H1 (cell line): Measurements from ENCODE around the gene TMEM161A. TPM values are rescaled to one million over a fixed set of nuclear protein-coding genes. Genes with fewer than 3 reads are reported as not detected.

ENCODE experiments used
- CTCF ChIA-PET: fragments of 300-600 bp; sonication (Branson Sonifier 250); formaldehyde crosslinking; loops from one replicate; lab custom pipeline; 2021; ENCODE audit not compliant: partially characterized antibody; lab: Charles Lee
- POLR2A ChIA-PET: fragments of 300-600 bp; sonication (Branson Sonifier 250); formaldehyde crosslinking; loops from one replicate; lab custom pipeline; 2021; ENCODE audit warnings: inconsistent platforms; ENCODE audit not compliant: partially characterized antibody; lab: Charles Lee
- DNase-seq, 2 experiments: peaks; one replicate each; pipeline versions ENCODE4 v3.0.0 to v3.0.0-alpha.2; 2010 to 2022; ENCODE audit warnings: low spot score in 2 of 2, low read depth in 1 of 2, mixed read lengths in 1 of 2
- FAIRE-seq: peaks from 2 replicates; lab custom pipeline; 2011; peaks lifted over from hg19 to GRCh38; lab: Jason Lieb, UNC
- H2AFZ ChIP-seq: 2 replicates; pipeline ENCODE4 v1.8.1; 2012; ENCODE audit warnings: low read length, inconsistent platforms
- H2AK5ac ChIP-seq: 2 replicates; pipeline ENCODE4 v1.6.1; 2013; ENCODE audit warnings: low read depth, low read length
- H2BK120ac ChIP-seq: replicated peaks from 2 replicates; pipeline ENCODE3; 2013; ENCODE audit warnings: low read depth, low read length, inconsistent platforms
- H2BK12ac ChIP-seq: 2 replicates; pipeline ENCODE4 v1.6.1; 2013; ENCODE audit warnings: low read depth, low read length
- H2BK15ac ChIP-seq: 2 replicates; pipeline ENCODE4 v1.6.1; 2013; ENCODE audit warnings: low read length
- H2BK20ac ChIP-seq: 2 replicates; pipeline ENCODE4 v1.6.1; 2013; ENCODE audit warnings: low read length
- H2BK5ac ChIP-seq: 2 replicates; pipeline ENCODE4 v1.6.1; 2013; ENCODE audit warnings: low read depth, low read length
- H3K14ac ChIP-seq: 2 replicates; pipeline ENCODE4 v1.6.1; 2013; ENCODE audit warnings: inconsistent platforms; ENCODE audit not compliant: insufficient read length
- H3K18ac ChIP-seq: 2 replicates; pipeline ENCODE4 v1.6.1; 2013; ENCODE audit warnings: low read length; ENCODE audit errors: extremely low read depth
- H3K23ac ChIP-seq: 2 replicates; pipeline ENCODE4 v1.6.1; 2013; ENCODE audit warnings: inconsistent platforms; ENCODE audit not compliant: insufficient read length
- H3K23me2 ChIP-seq: 2 replicates; pipeline ENCODE4 v1.6.1; 2013; ENCODE audit warnings: low read depth, low read length
- H3K27ac ChIP-seq: 2 replicates; pipeline ENCODE4 v1.6.1; 2011; ENCODE audit warnings: low read depth, low read length, inconsistent platforms
- H3K27me3 ChIP-seq, 4 experiments: replicated peaks in 1 of 4; 1 replicate in 1 of 4; 2 replicates in 3 of 4; pipeline versions ENCODE4 v1.6.1 to v1.8.1; 2011 to 2013; ENCODE audit warnings: low read length in 3 of 4, mild to moderate bottlenecking in 3 of 4, inconsistent platforms in 2 of 4, mixed read lengths in 2 of 4, moderate library complexity in 1 of 4; ENCODE audit not compliant: control insufficient read depth in 3 of 4, insufficient read depth in 3 of 4; ENCODE audit errors: extremely low read depth in 1 of 4
- H3K36me3 ChIP-seq, 4 experiments: 2 replicates each; pipeline versions ENCODE4 v1.6.1 to v1.8.1; 2011 to 2013; ENCODE audit warnings: mild to moderate bottlenecking in 4 of 4, low read length in 3 of 4, moderate library complexity in 2 of 4, control low read depth in 1 of 4, inconsistent platforms in 1 of 4; ENCODE audit not compliant: insufficient read depth in 4 of 4, control insufficient read depth in 2 of 4
- H3K4ac ChIP-seq: replicated peaks from 2 replicates; pipeline ENCODE3; 2013; ENCODE audit warnings: low read length, low read depth, mixed read lengths, inconsistent platforms; ENCODE audit not compliant: insufficient read length
- H3K4me1 ChIP-seq, 4 experiments: replicated peaks in 1 of 4; 1 replicate in 1 of 4; 2 replicates in 3 of 4; pipeline versions ENCODE4 v1.6.1 to v1.8.1; 2011 to 2013; ENCODE audit warnings: low read length in 3 of 4, inconsistent platforms in 2 of 4, mixed read lengths in 1 of 4; ENCODE audit not compliant: insufficient read depth in 4 of 4, control insufficient read depth in 3 of 4
- H3K4me2 ChIP-seq, 2 experiments: 2 replicates each; pipeline versions ENCODE4 v1.6.1 to v1.8.1; 2011 to 2013; ENCODE audit warnings: low read depth in 2 of 2, low read length in 2 of 2, control low read depth in 1 of 2, inconsistent platforms in 1 of 2, mild to moderate bottlenecking in 1 of 2; ENCODE audit not compliant: insufficient read depth in 1 of 2
- H3K4me3 ChIP-seq, 4 experiments: fragments of 200-600, 300-600 bp in 1 of 4; sonication (generic), shearing (Covaris generic), sonication (Bioruptor Twin) in 1 of 4; 2 replicates each; pipeline versions ENCODE4 v1.5.1 to v1.8.1; 2011 to 2016; ENCODE audit warnings: low read length in 4 of 4, low read depth in 3 of 4, control low read depth in 2 of 4, inconsistent platforms in 2 of 4, mild to moderate bottlenecking in 2 of 4, mixed read lengths in 1 of 4, moderate library complexity in 1 of 4; ENCODE audit not compliant: insufficient read depth in 2 of 4; ENCODE audit errors: extremely low read depth in 1 of 4
- H3K56ac ChIP-seq: replicated peaks from 2 replicates; pipeline ENCODE3; 2013; ENCODE audit warnings: low read depth, mild to moderate bottlenecking, mixed read lengths, low read length, inconsistent platforms; ENCODE audit not compliant: insufficient read length
- H3K79me1 ChIP-seq: 2 replicates; pipeline ENCODE4 v1.6.1; 2013; ENCODE audit warnings: low read depth, low read length, control low read depth
- H3K79me2 ChIP-seq, 2 experiments: 2 replicates each; pipeline versions ENCODE4 v1.6.1 to v1.8.1; 2012 to 2013; ENCODE audit warnings: low read length in 2 of 2, mild to moderate bottlenecking in 2 of 2, inconsistent platforms in 1 of 2; ENCODE audit not compliant: insufficient read depth in 2 of 2, control insufficient read depth in 1 of 2
- H3K9ac ChIP-seq, 4 experiments: replicated peaks in 1 of 4; 1 replicate in 1 of 4; 2 replicates in 3 of 4; pipeline versions ENCODE4 v1.6.1 to v1.8.1; 2011 to 2013; ENCODE audit warnings: low read depth in 3 of 4, low read length in 3 of 4, control low read depth in 2 of 4, mild to moderate bottlenecking in 2 of 4, moderate library complexity in 2 of 4, inconsistent platforms in 1 of 4; ENCODE audit errors: extremely low read depth in 1 of 4
- H3K9me3 ChIP-seq, 2 experiments: 2 replicates each; pipeline versions ENCODE4 v1.6.1 to v1.8.1; 2012 to 2013; ENCODE audit warnings: mild to moderate bottlenecking in 2 of 2, moderate library complexity in 2 of 2, control low read depth in 1 of 2, inconsistent platforms in 1 of 2, low read depth in 1 of 2, low read length in 1 of 2, mixed read lengths in 1 of 2; ENCODE audit not compliant: insufficient read depth in 2 of 2
- H4K20me1 ChIP-seq, 2 experiments: replicated peaks in 1 of 2; 2 replicates each; pipeline versions ENCODE3 to v1.8.1; 2011 to 2013; ENCODE audit warnings: inconsistent platforms in 2 of 2, low read length in 2 of 2, mild to moderate bottlenecking in 1 of 2; ENCODE audit not compliant: insufficient read depth in 2 of 2, control insufficient read depth in 1 of 2
- H4K5ac ChIP-seq: 2 replicates; pipeline ENCODE4 v1.6.1; 2013; ENCODE audit warnings: low read length, low read depth, mixed read lengths, inconsistent platforms; ENCODE audit not compliant: insufficient read length
- H4K8ac ChIP-seq: 2 replicates; pipeline ENCODE4 v1.8.0; 2013; ENCODE audit warnings: mild to moderate bottlenecking, moderate library complexity, low read length, inconsistent platforms; ENCODE audit not compliant: insufficient read depth; ENCODE audit errors: extremely low read depth
- H4K91ac ChIP-seq: replicated peaks from 2 replicates; pipeline ENCODE3; 2013; ENCODE audit warnings: low read length, mixed read lengths, inconsistent platforms; ENCODE audit not compliant: insufficient read length
- POLR2AphosphoS5 ChIP-seq: IDR thresholded peaks from 2 replicates; pipeline ENCODE4 v1.6.1; 2011; ENCODE audit warnings: low read depth, low read length
- TBP ChIP-seq: IDR thresholded peaks from 2 replicates; pipeline ENCODE4 v1.6.1; 2011; ENCODE audit warnings: low read depth, low read length, improper control_type of control experiment
- WGBS, 2 experiments: shearing (Covaris generic) in 1 of 2; methylation state at CpG; one replicate each; pipeline versions ENCODE4 v1.1.6 to v1.1.7; 2013 to 2015; ENCODE audit warnings: low lambda C conversion rate in 2 of 2, mixed read lengths in 2 of 2, inconsistent platforms in 1 of 2, low coverage in 1 of 2, missing lambda C conversion rate in 1 of 2; ENCODE audit not compliant: insufficient replicate concordance in 2 of 2, insufficient coverage in 1 of 2, insufficient read length in 1 of 2; ENCODE audit errors: extremely low coverage in 1 of 2, missing lambda C conversion rate in 1 of 2; 5-methylcytosine and 5-hydroxymethylcytosine counted together
- polyA plus RNA-seq, 7 experiments: library from polyadenylated mRNA; depleted of rRNA in 3 of 7; stranded (reverse) in 5 of 7; unstranded in 2 of 7; fragments of >200 nt in 5 of 7; fragments of 200-250 nt in 2 of 7; gene quantifications; 1 replicate in 5 of 7; 2 replicates in 1 of 7; 4 replicates in 1 of 7; pipeline versions ENCODE4 v1.2.1 to v1.2.3, GENCODE V29; 2011 to 2013; ENCODE audit warnings: missing spikeins in 2 of 7, mixed read lengths in 2 of 7
- total RNA-seq: library from RNA; stranded (reverse); fragmentation: NEBNext Ultra II Directional; extraction: Animal tissue kit (Norgen Biotek cat#: 25700); gene quantifications from 2 replicates; pipeline ENCODE4 v1.2.1, GENCODE V29; 2021

TMEM161A gene
- total and polyA plus RNA-seq, 2 of the 8 experiments (the other 6 are each of a cell fraction or from before 2014, with no cell fraction given) = 47.8 to 103 TPM

GRCh38 chr19:19119325-19120237, 18.7 kb downstream of the TMEM161A start:
- Histone ChIP-seq H2AFZ (no peak overlapping the region), H2BK20ac (no peak overlapping the region), H3K9me3 (no peaks in the 10 kb centered on the region), H3K23ac (no peak overlapping the region), H2BK5ac (no peak overlapping the region), H3K4me1 (peaks cover 0 to 18% (median 13%) of the 10 kb centered on the region in 4 experiments; a peak in 6 of 7 replicates), H3K4me2 (peak overlapping the region; percentile 11 to 88; a peak in 2 of 4 replicates), H3K79me1 (no peaks in the 10 kb centered on the region), H3K27ac (no peak overlapping the region; the same call in 1 of the 2 replicates), H2BK120ac (no peak overlapping the region), H2BK15ac (peak overlapping the region; percentile 61; the same call in 1 of the 2 replicates), H4K5ac (no peak overlapping the region), H3K9ac (no peak overlapping the region), H2BK12ac (no peak overlapping the region), H3K23me2 (peaks cover 4% of the 10 kb centered on the region; the same call in 1 of the 2 replicates), H3K79me2 (no peaks in the 10 kb centered on the region), H3K36me3 (peaks cover 0 to 14% (median 4%) of the 10 kb centered on the region in 4 experiments; a peak in 3 of 8 replicates), H3K4ac (peak overlapping the region; percentile 91), H3K18ac (no peak overlapping the region; the same call in none of the 2 replicates), H4K91ac (no peak overlapping the region), H3K4me3 (no peak overlapping the region; a peak in 1 of 8 replicates), H3K27me3 (no peaks in the 10 kb centered on the region), H3K14ac (no peak overlapping the region), H4K20me1 (peaks cover 0 to 2% of the 10 kb centered on the region in 2 experiments), H4K8ac (no peak overlapping the region; the same call in 1 of the 2 replicates), H2AK5ac (peak overlapping the region; percentile 39; the same call in 1 of the 2 replicates), H3K56ac (peak overlapping the region; percentile 16)
- no peak for FAIRE-seq
- ChIA-PET POLR2A (interaction anchor here (1.5 to 3.3 kb wide), 4 partner anchors 8 to 15 kb away, joined by 5 to 22 read pairs (median 6); no protein-coding TSS in a partner anchor), CTCF (interaction anchor here (0.6 to 2.3 kb wide), 6 partner anchors 13 to 99 kb away, joined by 3 to 11 read pairs (median 4); no protein-coding TSS in a partner anchor)
- 93% methylated on average over 26 of the region's 39 CpGs; no CpG with 5 or more reads in 1 of the 2 experiments for WGBS, 2 experiments
- no peak for DNase-seq
- TF ChIP-seq POLR2AphosphoS5 (no peak), TBP (no peak)
